HepG2 (cell line): ENCODE results near the gene CPT1B. TPM values are rescaled to one million over a fixed set of nuclear protein-coding genes. Genes with fewer than 3 reads are reported as not detected.

ENCODE experiments used
- FIP1L1 ChIP-seq: fragments of 200-400 bp; formaldehyde crosslinking; IDR thresholded peaks from 2 replicates; pipeline ENCODE4 v1.6.1; 2018; ENCODE audit warnings: low read depth, mild to moderate bottlenecking, low read length, moderate library complexity, borderline replicate concordance; ENCODE audit not compliant: insufficient read depth
- HNF4G ChIP-seq, 2 experiments: sonication (generic) in 1 of 2; formaldehyde crosslinking in 1 of 2; IDR thresholded peaks; 2 replicates each; pipeline versions ENCODE4 v1.4.0 to v1.6.1; 2011 to 2020; ENCODE audit warnings: borderline replicate concordance in 2 of 2, low read depth in 2 of 2, mild to moderate bottlenecking in 2 of 2, low read length in 1 of 2, missing genetic modification reagents in 1 of 2, moderate library complexity in 1 of 2
- TGIF2 ChIP-seq: IDR thresholded peaks from 2 replicates; pipeline ENCODE4 v1.6.1; 2016; ENCODE audit warnings: control low read depth, missing compliant biosample characterization
- ZC3H4 ChIP-seq: sonication (generic); formaldehyde crosslinking; IDR thresholded peaks from 2 replicates; pipeline ENCODE4 v1.4.0; 2020; ENCODE audit warnings: missing genetic modification reagents, borderline replicate concordance
- ZFP90 ChIP-seq: sonication (generic); formaldehyde crosslinking; IDR thresholded peaks from 2 replicates; pipeline ENCODE4 v1.8.0; 2022; ENCODE audit warnings: missing genetic modification reagents, mild to moderate bottlenecking, inconsistent platforms, borderline replicate concordance
- ZNF572 ChIP-seq: sonication (generic); formaldehyde crosslinking; IDR thresholded peaks from 2 replicates; pipeline ENCODE4 v1.5.1; 2020; ENCODE audit warnings: mild to moderate bottlenecking, missing genetic modification reagents
- ZNF761 ChIP-seq: sonication (generic); formaldehyde crosslinking; conservative IDR thresholded peaks from 2 replicates; pipeline ENCODE4 v1.4.0; 2020; ENCODE audit warnings: mild to moderate bottlenecking, missing genetic modification reagents
- polyA plus RNA-seq, 8 experiments: library from polyadenylated mRNA; depleted of rRNA in 3 of 8; stranded (reverse) in 7 of 8; unstranded in 1 of 8; fragments of >200 nt; fragmentation: Illumina TruSeq in 4 of 8; extraction: Trizol in 4 of 8; gene quantifications; 2 replicates each; pipeline versions ENCODE4 v1.2.1 to v1.2.3, GENCODE V29; 2011 to 2016; ENCODE audit warnings: low read depth in 4 of 8, missing spikeins in 1 of 8, mixed read lengths in 1 of 8; ENCODE audit not compliant: insufficient read depth in 1 of 8
- total RNA-seq, 5 experiments: library from RNA; depleted of rRNA; stranded (reverse); fragments of >200 nt; fragmentation: Illumina TruSeq; extraction: Trizol; gene quantifications; 2 replicates each; pipeline ENCODE4 v1.2.3, GENCODE V29; 2016; ENCODE audit warnings: low read depth in 1 of 5
- TF ChIP-seq, protein P1 (sequence below): sonication (generic); formaldehyde crosslinking; IDR thresholded peaks from 2 replicates; pipeline ENCODE4 v1.4.0; 2020; ENCODE audit warnings: missing genetic modification reagents
- TF ChIP-seq, protein P2 (sequence below): sonication (generic); formaldehyde crosslinking; IDR thresholded peaks from 2 replicates; pipeline ENCODE4 v1.8.1; 2023; ENCODE audit warnings: mild to moderate bottlenecking, moderate library complexity, missing genetic modification reagents
- TF ChIP-seq, protein P3 (sequence below): sonication (generic); formaldehyde crosslinking; IDR thresholded peaks from 2 replicates; pipeline ENCODE4 v1.5.0; 2020; ENCODE audit warnings: missing genetic modification reagents
- TF ChIP-seq, protein P4 (sequence below): sonication (generic); formaldehyde crosslinking; IDR thresholded peaks from 2 replicates; pipeline ENCODE4; 2020; ENCODE audit warnings: missing genetic modification reagents, mild to moderate bottlenecking, borderline replicate concordance
- TF ChIP-seq, protein P5 (sequence below): sonication (generic); formaldehyde crosslinking; conservative IDR thresholded peaks from 2 replicates; pipeline ENCODE4 v1.8.1; 2023; ENCODE audit warnings: missing genetic modification reagents
- TF ChIP-seq, protein P6 (sequence below): sonication (generic); formaldehyde crosslinking; IDR thresholded peaks from 2 replicates; pipeline ENCODE4 v1.8.0; 2022; ENCODE audit warnings: missing genetic modification reagents, mild to moderate bottlenecking, moderate library complexity, borderline replicate concordance
- TF ChIP-seq, protein P7 (sequence below): sonication (generic); formaldehyde crosslinking; IDR thresholded peaks from 2 replicates; pipeline ENCODE4 v1.5.1; 2020; ENCODE audit warnings: missing genetic modification reagents, mild to moderate bottlenecking, borderline replicate concordance

Gene CPT1B
- total and polyA plus RNA-seq, 2 of the 13 experiments (the other 11 are each of a cell fraction or from before 2014, with no cell fraction given), result 9.2 to 19.5 TPM

DNA sequence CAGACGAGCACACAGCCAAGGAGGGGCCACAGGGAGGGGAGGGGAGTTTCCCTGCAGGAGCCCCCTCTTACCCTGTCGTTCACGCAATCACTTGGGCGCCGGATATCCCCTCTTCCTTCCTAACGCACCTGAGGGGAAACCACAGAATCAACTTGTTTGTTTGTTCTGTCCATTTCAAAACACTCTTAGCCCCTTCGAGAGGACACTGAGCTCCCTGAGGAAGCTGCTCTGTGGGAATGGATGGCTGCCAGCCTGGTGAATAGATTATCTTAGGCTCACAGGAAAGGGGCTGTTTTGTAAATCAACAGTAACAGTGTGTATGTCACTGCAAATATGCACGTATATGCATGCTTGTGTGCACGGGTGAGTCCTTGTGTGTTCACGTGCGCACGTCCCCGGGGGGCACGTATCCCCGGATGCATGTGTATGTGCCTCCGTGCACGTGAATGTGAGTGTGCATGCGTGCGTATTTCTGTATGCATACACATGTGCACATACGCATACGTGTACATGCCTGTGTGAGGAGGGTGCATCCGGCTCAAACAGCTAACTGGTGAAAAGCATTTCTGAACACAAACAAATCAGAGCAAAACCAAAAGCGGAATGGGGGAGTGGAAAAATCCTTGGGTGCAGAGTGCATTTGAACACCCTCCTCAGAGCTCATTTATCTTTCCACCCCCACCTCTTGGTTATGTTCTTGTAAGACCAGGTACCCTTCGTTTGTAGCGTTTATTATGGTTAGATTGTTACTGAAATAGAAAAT, 42.5 kb upstream of the CPT1B start (continued):
- TF ChIP-seq, protein P1, sequence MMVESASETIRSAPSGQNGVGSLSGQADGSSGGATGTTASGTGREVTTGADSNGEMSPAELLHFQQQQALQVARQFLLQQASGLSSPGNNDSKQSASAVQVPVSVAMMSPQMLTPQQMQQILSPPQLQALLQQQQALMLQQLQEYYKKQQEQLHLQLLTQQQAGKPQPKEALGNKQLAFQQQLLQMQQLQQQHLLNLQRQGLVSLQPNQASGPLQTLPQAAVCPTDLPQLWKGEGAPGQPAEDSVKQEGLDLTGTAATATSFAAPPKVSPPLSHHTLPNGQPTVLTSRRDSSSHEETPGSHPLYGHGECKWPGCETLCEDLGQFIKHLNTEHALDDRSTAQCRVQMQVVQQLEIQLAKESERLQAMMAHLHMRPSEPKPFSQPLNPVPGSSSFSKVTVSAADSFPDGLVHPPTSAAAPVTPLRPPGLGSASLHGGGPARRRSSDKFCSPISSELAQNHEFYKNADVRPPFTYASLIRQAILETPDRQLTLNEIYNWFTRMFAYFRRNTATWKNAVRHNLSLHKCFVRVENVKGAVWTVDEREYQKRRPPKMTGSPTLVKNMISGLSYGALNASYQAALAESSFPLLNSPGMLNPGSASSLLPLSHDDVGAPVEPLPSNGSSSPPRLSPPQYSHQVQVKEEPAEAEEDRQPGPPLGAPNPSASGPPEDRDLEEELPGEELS (CRISPR knock-in tag), result peak; percentile 17; the same call in 1 of the 2 replicates
- no peak for TF ChIP-seq ZNF761 (CRISPR knock-in tag)
- TF ChIP-seq, protein P2, sequence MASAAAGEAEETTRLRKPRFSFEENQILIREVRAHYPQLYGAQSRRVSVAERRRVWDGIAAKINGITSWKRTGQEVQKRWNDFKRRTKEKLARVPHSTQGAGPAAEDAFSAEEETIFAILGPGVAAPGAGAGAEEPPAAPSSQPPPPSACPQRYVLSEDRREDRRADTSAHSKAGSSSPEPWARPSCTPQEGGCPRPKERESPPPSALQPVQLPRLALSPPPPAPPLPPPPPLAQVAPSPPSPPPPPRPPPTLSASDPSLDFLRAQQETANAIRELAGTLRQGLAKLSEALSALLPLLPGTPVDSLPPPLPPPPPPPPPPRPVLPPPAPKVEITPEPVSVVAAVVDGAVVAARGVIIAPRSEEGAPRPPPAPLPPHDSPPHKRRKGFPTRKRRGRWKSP, result no peak; the same call in 1 of the 2 replicates
- TF ChIP-seq, protein P3, sequence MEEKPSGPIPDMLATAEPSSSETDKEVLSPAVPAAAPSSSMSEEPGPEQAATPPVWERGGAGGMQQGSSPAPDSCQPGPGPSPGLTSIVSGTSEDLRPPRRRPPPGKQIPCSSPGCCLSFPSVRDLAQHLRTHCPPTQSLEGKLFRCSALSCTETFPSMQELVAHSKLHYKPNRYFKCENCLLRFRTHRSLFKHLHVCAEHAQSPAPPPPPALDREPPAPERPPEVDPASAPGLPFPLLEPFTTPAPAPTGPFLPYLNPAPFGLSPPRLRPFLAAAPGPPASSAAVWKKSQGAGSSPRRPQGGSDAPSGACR, result peak; percentile 75; the same call in 1 of the 2 replicates
- TF ChIP-seq ZC3H4 (CRISPR knock-in tag), result no peak; the same call in 1 of the 2 replicates
- no peak for TF ChIP-seq HNF4G (IDR thresholded peaks at IDR 0.05; ENCODE audit: borderline replicate concordance, low read depth, low read length)
- TF ChIP-seq HNF4G (CRISPR knock-in tag; IDR thresholded peaks at IDR 0.05; ENCODE audit: borderline replicate concordance, low read depth), result no peak
- no peak for TF ChIP-seq TGIF2 (CRISPR knock-in tag)
- TF ChIP-seq FIP1L1, result no peak
- TF ChIP-seq, protein P4, sequence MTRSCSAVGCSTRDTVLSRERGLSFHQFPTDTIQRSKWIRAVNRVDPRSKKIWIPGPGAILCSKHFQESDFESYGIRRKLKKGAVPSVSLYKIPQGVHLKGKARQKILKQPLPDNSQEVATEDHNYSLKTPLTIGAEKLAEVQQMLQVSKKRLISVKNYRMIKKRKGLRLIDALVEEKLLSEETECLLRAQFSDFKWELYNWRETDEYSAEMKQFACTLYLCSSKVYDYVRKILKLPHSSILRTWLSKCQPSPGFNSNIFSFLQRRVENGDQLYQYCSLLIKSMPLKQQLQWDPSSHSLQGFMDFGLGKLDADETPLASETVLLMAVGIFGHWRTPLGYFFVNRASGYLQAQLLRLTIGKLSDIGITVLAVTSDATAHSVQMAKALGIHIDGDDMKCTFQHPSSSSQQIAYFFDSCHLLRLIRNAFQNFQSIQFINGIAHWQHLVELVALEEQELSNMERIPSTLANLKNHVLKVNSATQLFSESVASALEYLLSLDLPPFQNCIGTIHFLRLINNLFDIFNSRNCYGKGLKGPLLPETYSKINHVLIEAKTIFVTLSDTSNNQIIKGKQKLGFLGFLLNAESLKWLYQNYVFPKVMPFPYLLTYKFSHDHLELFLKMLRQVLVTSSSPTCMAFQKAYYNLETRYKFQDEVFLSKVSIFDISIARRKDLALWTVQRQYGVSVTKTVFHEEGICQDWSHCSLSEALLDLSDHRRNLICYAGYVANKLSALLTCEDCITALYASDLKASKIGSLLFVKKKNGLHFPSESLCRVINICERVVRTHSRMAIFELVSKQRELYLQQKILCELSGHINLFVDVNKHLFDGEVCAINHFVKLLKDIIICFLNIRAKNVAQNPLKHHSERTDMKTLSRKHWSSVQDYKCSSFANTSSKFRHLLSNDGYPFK (CRISPR knock-in tag), result 0 out of 2 replicates have a peak, but pooled peaks have one; percentile 12
- no peak for TF ChIP-seq ZNF572 (CRISPR knock-in tag)
- TF ChIP-seq, protein P5, sequence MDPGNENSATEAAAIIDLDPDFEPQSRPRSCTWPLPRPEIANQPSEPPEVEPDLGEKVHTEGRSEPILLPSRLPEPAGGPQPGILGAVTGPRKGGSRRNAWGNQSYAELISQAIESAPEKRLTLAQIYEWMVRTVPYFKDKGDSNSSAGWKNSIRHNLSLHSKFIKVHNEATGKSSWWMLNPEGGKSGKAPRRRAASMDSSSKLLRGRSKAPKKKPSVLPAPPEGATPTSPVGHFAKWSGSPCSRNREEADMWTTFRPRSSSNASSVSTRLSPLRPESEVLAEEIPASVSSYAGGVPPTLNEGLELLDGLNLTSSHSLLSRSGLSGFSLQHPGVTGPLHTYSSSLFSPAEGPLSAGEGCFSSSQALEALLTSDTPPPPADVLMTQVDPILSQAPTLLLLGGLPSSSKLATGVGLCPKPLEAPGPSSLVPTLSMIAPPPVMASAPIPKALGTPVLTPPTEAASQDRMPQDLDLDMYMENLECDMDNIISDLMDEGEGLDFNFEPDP, result 0 out of 2 replicates have a peak, but pooled peaks have one; percentile 87
- TF ChIP-seq, protein P6, sequence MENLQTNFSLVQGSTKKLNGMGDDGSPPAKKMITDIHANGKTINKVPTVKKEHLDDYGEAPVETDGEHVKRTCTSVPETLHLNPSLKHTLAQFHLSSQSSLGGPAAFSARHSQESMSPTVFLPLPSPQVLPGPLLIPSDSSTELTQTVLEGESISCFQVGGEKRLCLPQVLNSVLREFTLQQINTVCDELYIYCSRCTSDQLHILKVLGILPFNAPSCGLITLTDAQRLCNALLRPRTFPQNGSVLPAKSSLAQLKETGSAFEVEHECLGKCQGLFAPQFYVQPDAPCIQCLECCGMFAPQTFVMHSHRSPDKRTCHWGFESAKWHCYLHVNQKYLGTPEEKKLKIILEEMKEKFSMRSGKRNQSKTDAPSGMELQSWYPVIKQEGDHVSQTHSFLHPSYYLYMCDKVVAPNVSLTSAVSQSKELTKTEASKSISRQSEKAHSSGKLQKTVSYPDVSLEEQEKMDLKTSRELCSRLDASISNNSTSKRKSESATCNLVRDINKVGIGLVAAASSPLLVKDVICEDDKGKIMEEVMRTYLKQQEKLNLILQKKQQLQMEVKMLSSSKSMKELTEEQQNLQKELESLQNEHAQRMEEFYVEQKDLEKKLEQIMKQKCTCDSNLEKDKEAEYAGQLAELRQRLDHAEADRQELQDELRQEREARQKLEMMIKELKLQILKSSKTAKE (CRISPR knock-in tag), result peak; percentile 32; the same call in 1 of the 2 replicates
- TF ChIP-seq ZFP90 (CRISPR knock-in tag), result no peak; the same call in 1 of the 2 replicates
- TF ChIP-seq, protein P7, sequence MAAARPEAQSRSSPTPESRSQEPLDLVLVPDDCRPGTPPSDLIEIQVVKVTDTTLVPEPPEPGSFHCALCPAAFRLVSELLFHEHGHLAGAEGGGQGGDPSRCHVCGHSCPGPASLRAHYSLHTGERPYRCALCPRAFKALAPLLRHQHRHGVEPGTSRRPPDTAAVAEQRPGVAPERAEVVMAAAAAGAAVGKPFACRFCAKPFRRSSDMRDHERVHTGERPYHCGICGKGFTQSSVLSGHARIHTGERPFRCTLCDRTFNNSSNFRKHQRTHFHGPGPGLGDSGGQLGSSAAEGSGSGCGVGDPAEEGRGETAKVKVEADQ, result no peak; the same call in 1 of the 2 replicates
